Measurements from ENCODE around the gene ZNF440.
"Not testable (repeated sequence)": the region's sequence is repeated elsewhere in the genome, so short reads cannot be mapped to it uniquely, and the experiment has no call there.

- peak; percentile 76 for TF ChIP-seq CTCF (conservative IDR thresholded peaks at IDR 0.05; ENCODE audit: low read length)
- TF ChIP-seq EZH2phosphoT487 (IDR thresholded peaks at IDR 0.05; ENCODE audit: borderline replicate concordance, low read depth, low read length): not testable (repeated sequence)
Observed at GRCh38 chr19:11879687-11880266, 65.7 kb downstream of the ZNF440 start.
